NCI-H524 (cell line): ENCODE measurements around the gene CDH23.

ENCODE experiments used
- DNase-seq, 2 experiments: peaks; one replicate each; lab custom pipeline; 2025; lab: John Stamatoyannopoulos, UW

CDH23 gene

GRCh38 chr10:71774916-71775702 lies 378.4 kb downstream of the CDH23 start:
- no peak for DNase-seq

- no peak for DNase-seq
Observed at GRCh38 chr10:71776481-71776925, 379.8 kb downstream of the CDH23 start.

DNA sequence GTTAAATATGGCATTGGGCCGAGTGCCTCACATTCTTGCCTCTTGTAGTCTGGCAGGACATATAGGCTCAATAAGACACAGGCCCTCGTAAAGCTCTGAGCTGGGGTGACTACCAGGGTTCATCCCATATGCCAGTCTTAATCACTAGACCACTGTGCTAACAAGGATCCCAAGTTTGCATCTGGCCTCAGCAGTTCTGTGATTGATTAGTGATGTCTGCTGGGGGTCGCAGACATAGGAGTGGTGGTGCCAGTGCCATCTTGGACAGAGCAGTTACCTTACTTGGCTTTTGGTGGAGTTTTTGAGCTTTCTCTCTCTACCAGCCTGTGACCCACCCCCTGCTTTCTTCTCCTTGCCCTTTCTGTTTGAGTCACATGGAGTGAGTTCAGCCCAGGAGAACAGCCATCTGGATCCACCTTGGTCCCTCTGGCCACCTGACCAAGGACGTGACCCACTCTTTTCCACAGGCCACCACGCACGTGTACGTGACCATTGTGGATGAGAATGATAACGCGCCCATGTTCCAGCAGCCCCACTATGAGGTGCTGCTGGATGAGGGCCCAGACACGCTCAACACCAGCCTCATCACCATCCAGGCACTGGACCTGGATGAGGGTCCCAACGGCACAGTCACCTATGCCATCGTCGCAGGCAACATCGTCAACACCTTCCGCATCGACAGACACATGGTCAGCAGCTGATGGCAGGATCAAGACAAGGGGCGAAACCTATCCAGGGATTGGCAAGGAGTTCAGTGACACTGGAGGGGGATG lies 380.7 kb downstream of the CDH23 start:
- DNase-seq = no peak

GRCh38 chr10:71778071-71778825 lies 381.5 kb downstream of the CDH23 start:
- DNase-seq = no peak

DNA sequence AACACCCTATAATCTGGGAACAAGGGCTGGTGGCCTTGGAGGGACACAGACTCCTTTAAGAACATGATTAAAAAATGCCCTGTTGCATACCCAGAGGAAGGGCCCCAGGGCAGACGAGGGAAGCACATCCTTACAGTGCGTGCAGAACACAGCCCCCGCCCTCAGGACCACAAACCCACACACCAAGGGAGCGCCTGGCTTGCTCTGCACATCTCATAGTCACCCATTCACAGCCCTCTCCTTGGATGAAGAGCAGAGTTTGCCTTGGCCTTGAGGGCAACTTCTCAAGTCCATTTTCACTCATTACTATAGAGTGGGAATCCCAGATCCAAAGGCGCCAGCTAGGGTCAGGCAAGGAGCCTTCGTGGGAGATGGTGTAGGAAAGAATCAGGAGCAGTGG lies 382.9 kb downstream of the CDH23 start:
- DNase-seq = no peak

DNA sequence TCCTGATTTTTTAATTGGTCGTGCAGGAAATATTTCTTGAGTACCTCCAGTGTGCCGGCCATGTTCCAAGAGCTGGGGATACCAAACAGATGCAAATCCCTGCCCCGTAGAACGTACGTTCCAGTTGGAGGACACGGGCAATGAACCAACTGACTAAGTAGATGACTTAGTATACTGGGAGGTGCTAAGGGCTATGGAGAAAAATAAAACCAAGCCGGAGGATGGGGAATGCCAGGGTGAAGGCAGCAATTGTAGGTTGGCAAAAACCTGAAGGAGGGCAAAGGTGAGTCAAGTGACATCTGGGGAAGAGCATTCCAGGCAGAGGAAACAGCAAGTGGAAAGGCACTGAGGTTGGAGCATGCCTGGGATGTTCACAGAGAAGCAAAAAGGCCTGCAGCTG lies 383.4 kb downstream of the CDH23 start:
- no peak for DNase-seq

DNA sequence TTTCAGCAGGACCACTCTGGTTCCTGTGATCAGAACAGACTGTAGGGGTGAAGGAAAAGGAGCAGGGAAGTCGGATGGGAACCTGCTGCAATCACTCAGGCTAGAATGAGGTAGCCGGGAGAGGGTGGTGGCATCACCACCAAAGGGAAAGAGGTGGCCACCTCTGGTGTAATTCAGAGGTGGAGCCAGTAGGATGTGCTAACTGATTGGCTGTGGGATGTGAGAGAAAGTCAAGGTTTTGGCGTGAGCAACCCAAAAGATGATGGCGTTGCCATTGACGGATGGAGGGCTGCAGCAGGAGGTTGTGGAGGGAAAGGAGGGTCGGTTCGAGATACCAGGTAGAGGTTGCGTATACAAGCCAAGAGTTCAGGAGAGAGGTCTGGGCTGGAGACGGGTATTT lies 384.0 kb downstream of the CDH23 start:
- DNase-seq = no peak

- DNase-seq = no peak
Observed at GRCh38 chr10:71782221-71782916, 385.6 kb downstream of the CDH23 start.

GRCh38 chr10:71782917-71783490 lies 386.3 kb downstream of the CDH23 start:
- DNase-seq = no peak

- no peak for DNase-seq
Observed at GRCh38 chr10:71783917-71784678, 387.4 kb downstream of the CDH23 start.

- no peak for DNase-seq
Observed at GRCh38 chr10:71784679-71785272, 388.1 kb downstream of the CDH23 start.

DNA sequence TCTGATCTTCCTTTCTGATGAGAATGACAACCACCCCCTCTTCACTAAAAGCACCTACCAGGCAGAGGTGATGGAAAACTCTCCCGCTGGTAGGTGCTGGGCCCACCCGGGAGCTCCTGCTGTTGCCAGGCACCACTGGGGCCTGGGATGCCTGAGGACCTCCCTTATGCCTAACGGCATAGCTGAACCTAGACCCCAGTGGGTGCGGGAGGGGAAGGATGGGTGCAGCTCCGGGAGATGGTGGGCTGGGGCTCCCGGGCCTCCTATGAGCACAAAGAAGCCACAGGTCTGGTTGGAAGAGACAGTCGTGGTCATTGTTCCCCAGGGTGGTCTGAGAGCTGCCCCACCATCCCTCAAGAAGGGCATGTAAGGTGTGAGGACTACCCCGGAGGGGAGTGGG lies 392.2 kb downstream of the CDH23 start:
- DNase-seq = no peak

GRCh38 chr10:71789871-71790270 lies 393.2 kb downstream of the CDH23 start:
- DNase-seq = no peak

DNA sequence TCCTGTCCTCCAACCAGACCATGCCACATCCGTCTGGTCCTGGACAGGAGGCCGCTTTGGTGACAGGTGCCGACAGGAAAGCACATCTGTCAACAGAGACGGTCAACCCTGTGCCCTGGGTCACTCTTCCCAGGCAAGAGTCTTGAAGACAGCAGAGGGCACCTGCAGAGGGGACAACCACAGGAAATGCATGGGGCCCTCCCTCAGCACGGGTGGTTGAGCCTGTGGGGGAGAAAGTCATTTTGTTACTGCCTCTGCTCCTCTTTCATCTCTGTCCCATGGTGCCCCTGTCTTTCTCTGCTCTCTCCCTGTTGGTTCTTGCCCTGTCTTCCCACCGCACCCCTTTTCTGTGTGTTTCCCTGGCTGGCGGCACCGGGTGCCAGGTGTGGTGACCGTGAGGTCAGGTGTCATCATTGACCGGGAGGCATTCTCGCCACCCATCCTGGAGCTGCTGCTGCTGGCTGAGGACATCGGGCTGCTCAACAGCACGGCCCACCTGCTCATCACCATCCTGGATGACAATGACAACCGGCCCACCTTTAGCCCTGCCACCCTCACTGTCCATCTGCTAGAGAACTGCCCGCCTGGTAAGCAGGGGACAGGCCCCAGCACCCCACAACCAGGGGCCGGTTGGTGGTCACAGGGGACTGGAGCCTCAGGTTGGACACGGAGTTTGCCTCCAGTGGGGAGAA lies 394.2 kb downstream of the CDH23 start:
- no peak for DNase-seq

GRCh38 chr10:71795248-71795647 lies 398.5 kb downstream of the CDH23 start:
- no peak for DNase-seq

DNA sequence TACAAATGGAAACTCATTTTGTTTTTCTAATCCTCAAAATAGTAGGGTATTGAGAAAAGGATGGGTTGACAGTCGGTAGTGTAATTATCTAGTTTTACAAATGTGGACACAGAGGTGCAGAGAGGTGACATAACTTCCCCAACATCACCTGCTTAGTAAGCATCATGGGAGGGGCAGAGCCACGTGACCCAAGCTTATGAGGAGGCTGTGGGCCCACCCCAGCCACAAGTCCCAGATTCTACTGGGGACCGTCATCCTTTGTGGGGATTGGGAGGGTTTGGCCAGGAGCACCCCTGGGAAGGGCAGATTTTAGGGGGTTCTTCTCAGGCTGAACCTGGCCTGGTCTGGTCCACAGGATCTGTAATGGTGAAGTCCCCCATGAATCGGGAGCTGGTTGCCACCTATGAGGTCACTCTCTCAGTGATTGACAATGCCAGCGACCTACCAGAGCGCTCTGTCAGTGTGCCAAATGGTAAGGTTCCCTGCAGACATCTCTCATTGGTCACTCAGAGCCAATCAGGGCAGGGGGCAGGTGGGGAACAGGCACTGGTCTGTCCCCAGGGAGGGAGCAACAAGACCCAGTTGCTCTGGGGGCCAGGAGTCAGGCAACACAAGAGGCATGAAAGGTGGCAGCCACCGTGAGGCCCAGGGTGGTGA lies 400.2 kb downstream of the CDH23 start:
- no peak for DNase-seq

DNA sequence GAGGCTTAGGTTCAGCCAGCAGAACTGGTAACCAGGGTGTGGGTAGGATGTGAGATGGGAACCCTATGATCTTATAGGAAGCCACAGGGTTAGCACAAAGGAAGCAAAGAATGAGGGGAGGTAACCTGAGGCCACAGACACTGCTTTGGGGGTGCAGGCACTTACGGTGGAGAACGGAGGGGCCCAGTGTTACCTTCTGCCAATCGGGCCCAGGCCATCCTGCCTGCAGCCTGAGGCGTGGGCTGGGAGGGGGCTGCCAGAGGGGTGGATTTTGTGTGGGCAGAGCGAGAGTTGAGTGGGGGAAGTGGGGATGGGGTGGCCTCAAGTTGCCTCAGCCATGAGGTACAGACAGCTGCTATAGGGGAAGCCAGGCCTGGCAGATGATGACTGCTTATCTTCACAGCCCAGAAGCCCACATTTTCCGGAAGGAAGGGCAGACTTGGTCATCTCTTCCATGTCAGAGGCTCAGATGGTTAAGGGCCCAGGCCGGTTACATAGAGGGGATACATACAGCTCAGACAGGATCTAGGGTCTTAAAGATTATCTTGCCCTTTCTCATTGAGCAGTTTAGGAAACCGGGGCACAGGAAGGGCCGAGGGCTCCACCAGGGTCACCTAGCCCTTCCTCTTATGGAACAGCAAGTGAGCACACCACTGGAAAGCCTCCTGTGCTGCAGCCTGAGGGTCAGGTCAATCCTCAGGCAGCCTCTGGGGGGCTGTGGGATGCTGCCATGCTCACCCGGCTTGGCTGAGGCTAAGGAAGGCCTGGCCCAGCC lies 401.0 kb downstream of the CDH23 start:
- DNase-seq = no peak

DNA sequence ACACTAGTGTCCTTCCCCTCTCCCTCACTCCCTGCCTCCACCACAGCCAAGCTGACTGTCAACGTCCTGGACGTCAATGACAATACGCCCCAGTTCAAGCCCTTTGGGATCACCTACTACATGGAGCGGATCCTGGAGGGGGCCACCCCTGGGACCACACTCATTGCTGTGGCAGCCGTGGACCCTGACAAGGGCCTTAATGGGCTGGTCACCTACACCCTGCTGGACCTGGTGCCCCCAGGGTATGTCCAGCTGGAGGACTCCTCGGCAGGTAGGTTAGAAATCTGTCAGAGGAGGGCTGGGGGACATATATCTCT lies 401.5 kb downstream of the CDH23 start:
- no peak for DNase-seq

GRCh38 chr10:71799112-71799511 lies 402.4 kb downstream of the CDH23 start:
- no peak for DNase-seq
